ENCODE measurements around the gene LYVE1.

Gene LYVE1, protein sequence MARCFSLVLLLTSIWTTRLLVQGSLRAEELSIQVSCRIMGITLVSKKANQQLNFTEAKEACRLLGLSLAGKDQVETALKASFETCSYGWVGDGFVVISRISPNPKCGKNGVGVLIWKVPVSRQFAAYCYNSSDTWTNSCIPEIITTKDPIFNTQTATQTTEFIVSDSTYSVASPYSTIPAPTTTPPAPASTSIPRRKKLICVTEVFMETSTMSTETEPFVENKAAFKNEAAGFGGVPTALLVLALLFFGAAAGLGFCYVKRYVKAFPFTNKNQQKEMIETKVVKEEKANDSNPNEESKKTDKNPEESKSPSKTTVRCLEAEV

DNA sequence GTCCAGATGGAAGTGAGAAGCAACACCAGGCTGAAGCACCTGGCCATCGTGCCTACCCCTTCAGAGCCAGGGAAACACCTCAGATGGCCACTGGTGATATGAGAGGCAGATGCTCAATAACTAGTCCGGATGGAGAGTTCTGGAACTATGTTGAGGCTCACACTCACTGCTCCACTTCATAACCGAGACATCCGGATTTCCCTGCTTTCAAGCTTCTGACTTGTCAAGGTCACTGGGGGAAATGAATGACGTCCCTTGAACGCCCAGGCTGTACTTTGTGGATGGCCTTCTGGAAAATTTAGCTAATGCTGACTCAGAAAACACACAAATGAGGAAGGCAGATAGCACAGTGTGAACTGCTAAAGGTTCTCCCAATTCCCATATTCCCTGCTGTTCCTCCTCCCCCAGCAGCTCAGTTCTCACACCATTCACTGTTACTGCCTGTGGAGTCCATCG lies at the start of gene LYVE1:
TSS of gene LYVE1 (minus strand) at position 180 of the 456 bp plus-strand sequence. CDS start at position 47, 133 bp downstream.
- H3K4me3 ChIP-seq (ENCODE audit: low read depth, low read length) = no peak within 1 kb of the TSS
- no peak for DNase-seq (ENCODE audit: low read depth)
- TF ChIP-seq, protein P1, sequence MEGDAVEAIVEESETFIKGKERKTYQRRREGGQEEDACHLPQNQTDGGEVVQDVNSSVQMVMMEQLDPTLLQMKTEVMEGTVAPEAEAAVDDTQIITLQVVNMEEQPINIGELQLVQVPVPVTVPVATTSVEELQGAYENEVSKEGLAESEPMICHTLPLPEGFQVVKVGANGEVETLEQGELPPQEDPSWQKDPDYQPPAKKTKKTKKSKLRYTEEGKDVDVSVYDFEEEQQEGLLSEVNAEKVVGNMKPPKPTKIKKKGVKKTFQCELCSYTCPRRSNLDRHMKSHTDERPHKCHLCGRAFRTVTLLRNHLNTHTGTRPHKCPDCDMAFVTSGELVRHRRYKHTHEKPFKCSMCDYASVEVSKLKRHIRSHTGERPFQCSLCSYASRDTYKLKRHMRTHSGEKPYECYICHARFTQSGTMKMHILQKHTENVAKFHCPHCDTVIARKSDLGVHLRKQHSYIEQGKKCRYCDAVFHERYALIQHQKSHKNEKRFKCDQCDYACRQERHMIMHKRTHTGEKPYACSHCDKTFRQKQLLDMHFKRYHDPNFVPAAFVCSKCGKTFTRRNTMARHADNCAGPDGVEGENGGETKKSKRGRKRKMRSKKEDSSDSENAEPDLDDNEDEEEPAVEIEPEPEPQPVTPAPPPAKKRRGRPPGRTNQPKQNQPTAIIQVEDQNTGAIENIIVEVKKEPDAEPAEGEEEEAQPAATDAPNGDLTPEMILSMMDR (IDR thresholded peaks at IDR 0.05; ENCODE audit: control insufficient read depth, extremely low read depth, insufficient read depth) = no peak

DNA sequence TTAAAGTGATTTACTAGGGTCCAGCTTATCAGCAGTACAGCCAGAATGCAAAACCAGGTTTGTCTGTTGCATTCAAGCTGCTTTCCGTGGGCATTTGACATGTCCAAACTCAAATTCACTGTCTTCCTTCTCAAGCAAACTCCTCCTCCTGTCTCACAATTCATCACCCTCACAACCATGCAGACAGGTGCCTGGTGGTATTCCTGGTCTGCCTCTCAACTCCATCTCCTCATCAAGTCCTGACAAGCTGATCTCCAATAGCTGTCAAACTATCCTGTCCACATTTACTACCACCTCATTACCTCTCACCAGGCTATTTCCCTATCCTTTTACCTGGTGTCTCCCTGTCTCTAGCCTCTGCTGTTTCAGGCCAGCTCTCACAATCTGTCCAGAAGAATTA lies 49.1 kb upstream of the LYVE1 start:
- TF ChIP-seq, protein P1 (IDR thresholded peaks at IDR 0.05; ENCODE audit: control insufficient read depth, extremely low read depth, insufficient read depth) = no peak
- no peak overlapping the region for H3K4me3 ChIP-seq (ENCODE audit: low read depth, low read length)
- DNase-seq (ENCODE audit: low read depth) = no peak

DNA sequence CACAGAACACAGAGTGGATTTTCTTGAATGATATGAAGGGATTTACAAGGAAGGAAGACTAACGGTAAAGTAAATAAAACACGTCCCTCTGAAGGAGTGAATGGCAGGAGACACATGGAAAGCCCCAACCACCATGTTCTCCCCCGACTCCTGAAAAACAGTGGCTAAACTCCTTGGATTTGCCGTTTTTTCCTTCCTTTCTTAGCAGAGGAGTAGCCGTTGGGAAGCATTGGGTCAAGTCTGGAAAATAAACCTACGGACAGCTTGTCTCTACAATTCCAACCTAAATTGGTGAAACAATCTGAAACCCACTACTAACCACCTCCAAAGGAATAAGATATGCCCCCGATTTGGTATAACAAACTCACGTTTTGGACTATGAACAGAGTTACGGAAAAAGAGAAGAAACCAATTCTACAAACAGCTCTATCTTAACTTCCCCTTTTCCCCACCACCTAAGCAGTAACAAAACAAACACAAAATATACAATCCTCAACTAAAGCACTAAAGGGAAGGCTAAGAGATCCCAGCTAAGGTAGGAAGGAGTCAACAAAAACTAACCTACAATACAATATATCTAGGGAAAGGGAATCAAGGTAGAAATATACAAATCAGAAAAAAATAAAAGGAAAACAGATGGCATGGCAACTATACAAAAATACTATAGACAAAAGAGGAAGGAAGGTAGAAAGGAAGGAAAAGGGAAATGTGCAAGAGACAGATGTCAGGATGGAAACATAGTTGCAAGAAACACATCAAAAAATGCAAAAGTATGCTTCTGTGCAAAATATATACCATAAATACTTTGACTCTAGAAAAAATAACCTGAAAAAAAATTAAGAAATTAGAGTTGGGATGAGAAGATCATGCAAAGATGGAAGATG lies 43.8 kb upstream of the LYVE1 start:
- TF ChIP-seq, protein P1 (IDR thresholded peaks at IDR 0.05; ENCODE audit: control insufficient read depth, extremely low read depth, insufficient read depth) = no peak
- no peak for DNase-seq (ENCODE audit: low read depth)
- H3K4me3 ChIP-seq (ENCODE audit: low read depth, low read length) = no peak overlapping the region

DNA sequence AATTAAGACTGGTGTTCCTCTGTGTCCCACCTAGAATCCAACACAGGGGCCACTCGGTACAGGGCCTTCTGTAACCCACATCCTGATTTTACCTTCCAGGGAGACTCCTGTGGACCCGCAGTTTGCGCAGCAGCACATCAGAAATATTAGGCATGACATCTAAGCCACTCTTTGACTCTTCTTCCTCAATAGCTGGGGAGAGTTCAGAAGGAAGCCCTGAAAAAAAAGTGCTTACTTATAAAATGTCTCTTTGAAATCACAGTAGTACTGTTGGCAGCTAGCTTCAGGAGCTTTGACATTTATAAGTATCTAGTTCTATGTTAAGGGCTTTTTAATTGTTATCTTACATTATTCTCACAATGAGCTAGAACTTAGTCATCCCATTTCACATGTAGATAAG lies 41.2 kb upstream of the LYVE1 start:
- TF ChIP-seq, protein P1 (IDR thresholded peaks at IDR 0.05; ENCODE audit: control insufficient read depth, extremely low read depth, insufficient read depth) = no peak
- no peak overlapping the region for H3K4me3 ChIP-seq (ENCODE audit: low read depth, low read length)
- no peak for DNase-seq (ENCODE audit: low read depth)

DNA sequence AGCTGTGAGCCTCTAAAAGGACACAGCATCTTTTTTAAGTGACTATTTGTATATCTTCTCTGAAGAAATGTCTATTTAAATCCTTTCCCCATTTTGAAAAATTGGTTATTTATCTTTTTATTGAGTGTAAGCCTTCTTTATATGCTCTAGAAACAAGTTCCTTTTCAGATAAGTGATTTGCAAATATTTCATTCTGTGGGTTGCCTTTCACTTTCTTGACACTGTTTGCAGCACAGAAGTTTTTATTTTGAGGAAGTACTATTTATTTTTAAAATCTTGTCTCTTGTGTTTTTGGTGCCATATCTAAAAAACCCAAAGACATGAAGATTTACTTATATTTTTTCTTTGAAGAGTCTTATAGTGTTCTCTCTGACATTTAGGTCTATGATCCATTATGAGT lies 40.1 kb upstream of the LYVE1 start:
- TF ChIP-seq, protein P1 (IDR thresholded peaks at IDR 0.05; ENCODE audit: control insufficient read depth, extremely low read depth, insufficient read depth) = no peak
- H3K4me3 ChIP-seq (ENCODE audit: low read depth, low read length) = no peak overlapping the region
- no peak for DNase-seq (ENCODE audit: low read depth)

DNA sequence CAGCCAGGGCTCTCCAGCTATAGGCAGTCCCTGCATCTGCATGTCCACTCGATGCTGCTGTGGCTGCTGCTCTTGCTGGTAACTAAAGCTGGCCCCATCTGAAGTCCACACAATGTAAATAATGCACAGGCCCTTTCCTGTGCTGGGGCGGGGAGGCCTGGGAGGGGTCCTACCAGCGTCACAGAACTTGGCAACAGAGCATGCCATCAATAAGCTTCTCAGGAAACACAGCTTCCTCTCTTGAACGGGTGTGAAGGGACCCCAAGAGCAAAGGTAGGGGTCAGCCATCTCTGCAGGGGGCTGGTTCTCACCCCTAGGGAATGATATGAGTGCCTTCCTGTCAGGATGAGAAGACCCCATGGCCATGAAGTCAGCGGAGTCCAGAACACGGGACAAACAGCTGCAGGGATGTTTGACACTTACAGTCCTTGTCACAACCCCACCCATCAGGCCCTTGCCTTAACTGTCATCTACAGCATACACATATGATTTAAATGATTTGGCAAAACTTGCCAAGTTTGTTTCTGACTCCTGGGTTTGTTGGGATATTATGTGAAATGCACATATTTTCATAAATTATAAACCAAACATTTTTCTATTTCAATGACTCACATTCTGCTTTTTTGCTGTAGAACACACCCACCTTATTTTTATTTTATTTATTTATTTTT lies 39.1 kb upstream of the LYVE1 start:
- H3K4me3 ChIP-seq (ENCODE audit: low read depth, low read length) = no peak overlapping the region
- DNase-seq (ENCODE audit: low read depth) = no peak
- TF ChIP-seq, protein P1 (IDR thresholded peaks at IDR 0.05; ENCODE audit: control insufficient read depth, extremely low read depth, insufficient read depth) = no peak

Measured in LNCaP clone FGC (cell line).